Stimulated activated naive CD8-positive, alpha-beta T cell treated with anti-CD3 and anti-CD28 coated beads, Interleukin-15, amount 100 ng/mL, for 72 hours (primary cell): ENCODE data around the gene PIK3C3.
"Not testable (repeated sequence)": the region's sequence is repeated elsewhere in the genome, so short reads cannot be mapped to it uniquely, and the experiment has no call there.

Experiments
- ATAC-seq: fragments of 150-1000 bp; cut with Tn5 transposase; 2 replicates; pipeline ENCODE4 v1.10.0; 2021; ENCODE audit warnings: mild to moderate bottlenecking, moderate library complexity
- DNase-seq, 2 donors: peaks; one replicate each; pipeline ENCODE4 v3.0.0; 2021 to 2022
- H3K27ac Mint-ChIP-seq, 2 donors: one replicate each; pipeline ENCODE4 v1.8.0; 2022; ENCODE audit warnings: mild to moderate bottlenecking in 2 of 2, mixed read lengths in 2 of 2, moderate library complexity in 2 of 2
- H3K27me3 Mint-ChIP-seq: one replicate; pipeline ENCODE4 v1.8.0; 2022; ENCODE audit warnings: mixed read lengths
- H3K4me1 Mint-ChIP-seq: one replicate; pipeline ENCODE4 v1.8.0; 2022; ENCODE audit warnings: mild to moderate bottlenecking, mixed read lengths
- H3K4me3 Mint-ChIP-seq, 2 donors: one replicate each; pipeline ENCODE4 v1.8.0; 2022; ENCODE audit warnings: mild to moderate bottlenecking in 2 of 2, mixed read lengths in 2 of 2, moderate library complexity in 1 of 2
- H3K9me3 Mint-ChIP-seq, 2 donors: one replicate each; pipeline ENCODE4 v1.8.0; 2022; ENCODE audit warnings: mixed read lengths in 2 of 2

The PIK3C3 gene

DNA sequence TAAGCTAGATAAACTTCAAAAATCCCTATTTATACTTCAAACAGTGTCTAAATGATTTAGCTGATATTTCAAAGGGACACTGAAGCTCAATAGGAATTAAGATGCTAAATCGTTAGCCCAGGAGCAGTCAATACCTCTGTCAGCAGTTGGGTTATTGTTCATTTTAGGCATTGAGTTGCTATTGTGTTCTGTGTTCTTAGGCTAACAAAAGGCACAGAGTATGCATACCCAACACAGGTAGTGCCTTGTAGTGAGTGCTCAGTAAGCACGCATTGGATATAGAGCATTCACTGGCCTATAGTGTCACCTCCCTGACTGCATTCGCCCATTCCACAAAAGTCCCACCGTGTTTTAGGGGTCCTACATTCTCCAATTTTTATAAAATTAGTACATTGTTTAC lies 152.3 kb downstream of the PIK3C3 start:
- Mint-ChIP-seq H3K27me3 (no peaks in the 10 kb centered on the region), H3K27ac (no peak overlapping the region), H3K4me1 (no peaks in the 10 kb centered on the region), H3K9me3 (no peaks in the 10 kb centered on the region), H3K4me3 (no peak overlapping the region)
- ATAC-seq (no peak), DNase-seq (no peak)

GRCh38 chr18:42107691-42108450 lies 152.8 kb downstream of the PIK3C3 start:
- Mint-ChIP-seq H3K9me3 (no peaks in the 10 kb centered on the region), H3K27ac (peak overlapping the region; percentile 22 to 83), H3K27me3 (no peaks in the 10 kb centered on the region), H3K4me3 (no peak overlapping the region), H3K4me1 (peaks cover 1% of the 10 kb centered on the region)
- DNase-seq (no peak), ATAC-seq (no peak)

GRCh38 chr18:42112147-42112546 lies 157.1 kb downstream of the PIK3C3 start:
- H3K9me3 Mint-ChIP-seq, H3K4me3 Mint-ChIP-seq, DNase-seq, ATAC-seq, H3K27ac Mint-ChIP-seq, H3K27me3 Mint-ChIP-seq: not testable (repeated sequence)
- H3K4me1 Mint-ChIP-seq, result peaks cover 18% of the 10 kb centered on the region

GRCh38 chr18:42112657-42113420 lies 157.8 kb downstream of the PIK3C3 start:
- ATAC-seq, result no peak
- Mint-ChIP-seq H3K27me3 (peaks cover 9% of the 10 kb centered on the region), H3K9me3 (no peaks in the 10 kb centered on the region), H3K4me3 (no peak overlapping the region), H3K27ac (peak overlapping the region; percentile 97 to 98), H3K4me1 (peaks cover 18% of the 10 kb centered on the region)
- no peak for DNase-seq

DNA sequence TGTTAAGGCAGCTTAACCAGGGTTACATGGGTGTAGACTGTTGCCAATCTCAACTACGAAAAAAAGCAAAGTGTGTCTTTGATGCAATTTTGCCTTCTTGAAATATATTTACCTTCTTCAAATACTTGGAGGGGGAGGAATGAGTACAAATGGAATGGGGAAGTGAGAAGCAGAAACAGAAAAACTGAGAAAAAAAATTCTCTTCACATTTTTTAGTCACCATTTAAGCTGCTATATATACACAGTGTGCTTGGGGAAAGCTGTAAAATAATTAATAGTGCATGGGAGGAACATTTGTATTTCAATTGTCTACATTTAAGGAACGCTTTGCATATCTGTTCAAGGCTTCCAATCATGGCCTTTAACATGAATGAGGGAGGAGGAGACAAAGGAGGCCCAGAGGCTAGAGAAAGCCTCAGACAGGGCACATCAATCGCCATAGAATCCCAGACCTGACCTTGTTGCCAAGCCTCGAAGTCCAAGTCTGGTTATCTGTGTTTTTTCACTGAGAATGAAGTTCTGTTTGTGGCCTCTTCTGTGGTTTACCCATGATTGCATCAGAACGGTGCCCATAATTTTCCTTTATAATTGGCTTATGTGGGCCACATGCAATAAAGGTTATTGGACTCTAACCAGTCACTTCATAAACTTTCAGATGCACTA lies 158.6 kb downstream of the PIK3C3 start:
- Mint-ChIP-seq H3K4me3 (peak overlapping the region in 1 of 2 donors; percentile 28), H3K4me1 (peaks cover 18% of the 10 kb centered on the region), H3K27me3 (peaks cover 17% of the 10 kb centered on the region), H3K27ac (peak overlapping the region; percentile 97 to 98), H3K9me3 (no peaks in the 10 kb centered on the region)
- ATAC-seq (peak; percentile 78), DNase-seq (peak; percentile 20 to 22)

GRCh38 chr18:42114310-42114943 lies 159.4 kb downstream of the PIK3C3 start:
- H3K27ac Mint-ChIP-seq, result peak overlapping the region; percentile 97 to 98
- ATAC-seq (peak; percentile 92), DNase-seq (peak; percentile 68 to 72)
- no peaks in the 10 kb centered on the region for H3K9me3 Mint-ChIP-seq
- H3K4me1 Mint-ChIP-seq, result peaks cover 18% of the 10 kb centered on the region
- H3K4me3 Mint-ChIP-seq, result peak overlapping the region; percentile 20 to 48
- peaks cover 17% of the 10 kb centered on the region for H3K27me3 Mint-ChIP-seq

DNA sequence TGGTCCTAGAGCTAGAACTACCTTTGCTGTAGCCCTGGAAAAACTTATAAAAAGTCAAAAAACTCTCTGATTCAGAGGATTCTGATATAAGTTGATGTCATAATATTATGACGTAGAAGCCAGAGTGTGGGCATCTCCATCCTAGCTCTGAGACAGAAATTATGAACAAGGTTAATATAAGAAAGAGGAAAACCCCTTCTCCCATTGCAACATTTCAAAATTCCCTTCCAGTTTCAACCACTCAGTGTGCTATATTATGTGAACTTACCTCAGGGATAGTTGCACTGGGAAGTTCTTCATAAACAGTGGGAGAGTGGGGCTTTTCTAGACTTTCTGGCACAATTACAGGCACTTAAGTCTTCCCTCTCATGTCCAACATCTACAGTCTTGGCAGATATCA lies 171.6 kb downstream of the PIK3C3 start:
- Mint-ChIP-seq H3K27ac (no peak overlapping the region), H3K4me3 (no peak overlapping the region), H3K27me3 (no peaks in the 10 kb centered on the region), H3K4me1 (no peaks in the 10 kb centered on the region), H3K9me3 (peaks cover 0 to 5% of the 10 kb centered on the region in 2 donors)
- ATAC-seq, result no peak
- no peak for DNase-seq

GRCh38 chr18:42131066-42131929 lies 176.3 kb downstream of the PIK3C3 start:
- ATAC-seq (no peak), DNase-seq (no peak)
- Mint-ChIP-seq H3K9me3 (no peaks in the 10 kb centered on the region), H3K4me1 (no peaks in the 10 kb centered on the region), H3K27ac (no peak overlapping the region), H3K4me3 (no peak overlapping the region), H3K27me3 (peaks cover 14% of the 10 kb centered on the region)

DNA sequence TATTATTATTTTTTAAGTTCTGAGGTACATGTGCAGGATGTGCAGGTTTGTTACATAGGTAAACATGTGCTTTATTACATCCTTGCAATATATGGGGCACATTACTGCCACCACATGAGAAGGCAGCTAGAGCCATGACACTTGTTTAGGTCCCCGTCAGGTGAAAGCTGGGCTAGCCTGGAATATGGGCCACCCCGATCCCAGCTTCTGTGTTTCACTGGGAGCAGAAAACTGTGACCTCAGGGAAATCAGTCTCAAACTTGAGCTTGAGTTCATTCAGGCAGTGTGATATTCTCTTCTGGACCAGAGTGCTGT lies 176.9 kb downstream of the PIK3C3 start:
- no peak for ATAC-seq

More for the DNA sequence above, 176.9 kb downstream of the PIK3C3 start:
- peaks cover 16% of the 10 kb centered on the region for H3K27me3 Mint-ChIP-seq
- no peaks in the 10 kb centered on the region for H3K9me3 Mint-ChIP-seq
- no peak for DNase-seq
- no peak overlapping the region for H3K4me3 Mint-ChIP-seq
- H3K4me1 Mint-ChIP-seq, result no peaks in the 10 kb centered on the region
- no peak overlapping the region for H3K27ac Mint-ChIP-seq
